C4-2B (cell line): ENCODE measurements around the gene DDIT3.
"Not testable (repeated sequence)": the region's sequence is repeated elsewhere in the genome, so short reads cannot be mapped to it uniquely, and the experiment has no call there.

Source experiments
- CTCF ChIP-seq: fragments of 450-650 bp; conservative IDR thresholded peaks from 2 replicates; pipeline ENCODE4 v1.5.1; 2017; ENCODE audit warnings: mild to moderate bottlenecking
- ZFX ChIP-seq: fragments of 450-650 bp; IDR thresholded peaks from 2 replicates; pipeline ENCODE4 v1.6.1; 2017

GRCh38 chr12:57514246-57514645 lies 6.1 kb downstream of the DDIT3 start:
- not testable (repeated sequence) for TF ChIP-seq CTCF, ZFX
